Measurements from ENCODE around the gene ERMAP. TPM values are rescaled to one million over a fixed set of nuclear protein-coding genes. Genes with fewer than 3 reads are reported as not detected.
"Not testable (repeated sequence)": the region's sequence is repeated elsewhere in the genome, so short reads cannot be mapped to it uniquely, and the experiment has no call there.

The ERMAP gene
- polyA plus RNA-seq, 1 experiment: 18.2 TPM

GRCh38 chr1:42851960-42852607 lies 35.2 kb downstream of the ERMAP start:
- CTCF ChIA-PET: no interaction called here
- no peak overlapping the region for H3K27ac ChIP-seq (ENCODE audit: low read depth, low read length)
- H3K9me3 ChIP-seq (ENCODE audit: control insufficient read depth, insufficient read depth, low read length): peaks cover 9% of the 10 kb centered on the region
- no peaks in the 10 kb centered on the region for H3K27me3 ChIP-seq (ENCODE audit: control insufficient read depth, insufficient read depth, low read length)
- H3K4me3 ChIP-seq (ENCODE audit: low read depth, low read length): no peak overlapping the region
- POLR2A ChIA-PET: no interaction called here
- no peak for TF ChIP-seq CTCF (IDR thresholded peaks at IDR 0.05; ENCODE audit: low read depth, low read length)
- DNase-seq (ENCODE audit: low read depth, low spot score): no peak

- H3K4me3 ChIP-seq (ENCODE audit: low read depth, low read length): no peak overlapping the region
- H3K9me3 ChIP-seq (ENCODE audit: control insufficient read depth, insufficient read depth, low read length): peaks cover 9% of the 10 kb centered on the region
- DNase-seq (ENCODE audit: low read depth, low spot score): no peak
- POLR2A ChIA-PET: no interaction called here
- H3K27ac ChIP-seq (ENCODE audit: low read depth, low read length): no peak overlapping the region
- CTCF ChIA-PET: no interaction called here
- H3K27me3 ChIP-seq (ENCODE audit: control insufficient read depth, insufficient read depth, low read length): no peaks in the 10 kb centered on the region
- no peak for TF ChIP-seq CTCF (IDR thresholded peaks at IDR 0.05; ENCODE audit: low read depth, low read length)
Measured at GRCh38 chr1:42852608-42852980, 35.7 kb downstream of the ERMAP start.

GRCh38 chr1:42853116-42853884 lies 36.4 kb downstream of the ERMAP start:
- Histone ChIP-seq H3K4me3 (ENCODE audit: low read depth, low read length) (no peak overlapping the region), H3K9me3 (ENCODE audit: control insufficient read depth, insufficient read depth, low read length) (peaks cover 9% of the 10 kb centered on the region), H3K27me3 (ENCODE audit: control insufficient read depth, insufficient read depth, low read length) (no peaks in the 10 kb centered on the region), H3K27ac (ENCODE audit: low read depth, low read length) (no peak overlapping the region)
- CTCF ChIA-PET: interaction anchor here (1.1 kb wide), 1 partner anchor 220 kb away, joined by 6 read pairs; no protein-coding TSS in a partner anchor
- no peak for DNase-seq (ENCODE audit: low read depth, low spot score)
- POLR2A ChIA-PET: no interaction called here
- TF ChIP-seq CTCF (IDR thresholded peaks at IDR 0.05; ENCODE audit: low read depth, low read length): no peak

GRCh38 chr1:42856554-42856953 lies 39.6 kb downstream of the ERMAP start:
- DNase-seq (ENCODE audit: low read depth, low spot score); H3K4me3 ChIP-seq (ENCODE audit: low read depth, low read length); H3K27me3 ChIP-seq (ENCODE audit: control insufficient read depth, insufficient read depth, low read length); H3K9me3 ChIP-seq (ENCODE audit: control insufficient read depth, insufficient read depth, low read length); H3K27ac ChIP-seq (ENCODE audit: low read depth, low read length); POLR2A ChIA-PET; CTCF ChIA-PET: not testable (repeated sequence)

GRCh38 chr1:42859366-42859765 lies 42.4 kb downstream of the ERMAP start:
- DNase-seq (ENCODE audit: low read depth, low spot score); POLR2A ChIA-PET; H3K27ac ChIP-seq (ENCODE audit: low read depth, low read length); H3K27me3 ChIP-seq (ENCODE audit: control insufficient read depth, insufficient read depth, low read length); H3K9me3 ChIP-seq (ENCODE audit: control insufficient read depth, insufficient read depth, low read length); H3K4me3 ChIP-seq (ENCODE audit: low read depth, low read length): not testable (repeated sequence)
- CTCF ChIA-PET: interaction anchor here (1.0 kb wide), 1 partner anchor 13 kb away, joined by 4 read pairs; the partner anchor contains the start of gene ZNF691

- CTCF ChIA-PET: no interaction called here
- POLR2A ChIA-PET: no interaction called here
- no peak for TF ChIP-seq CTCF (IDR thresholded peaks at IDR 0.05; ENCODE audit: low read depth, low read length)
- no peak for DNase-seq (ENCODE audit: low read depth, low spot score)
- Histone ChIP-seq H3K9me3 (ENCODE audit: control insufficient read depth, insufficient read depth, low read length) (peaks cover 5% of the 10 kb centered on the region), H3K27me3 (ENCODE audit: control insufficient read depth, insufficient read depth, low read length) (peaks cover 9% of the 10 kb centered on the region), H3K27ac (ENCODE audit: low read depth, low read length) (no peak overlapping the region), H3K4me3 (ENCODE audit: low read depth, low read length) (no peak overlapping the region)
Measured at GRCh38 chr1:42860339-42861013, 43.6 kb downstream of the ERMAP start.
